H1 (cell line): ENCODE data around the gene SSR1. TPM values are rescaled to one million over a fixed set of nuclear protein-coding genes. Genes with fewer than 3 reads are reported as not detected.

Source experiments
- CTCF ChIA-PET: fragments of 300-600 bp; sonication (Branson Sonifier 250); formaldehyde crosslinking; loops from one replicate; lab custom pipeline; 2021; ENCODE audit not compliant: partially characterized antibody; lab: Charles Lee
- POLR2A ChIA-PET: fragments of 300-600 bp; sonication (Branson Sonifier 250); formaldehyde crosslinking; loops from one replicate; lab custom pipeline; 2021; ENCODE audit warnings: inconsistent platforms; ENCODE audit not compliant: partially characterized antibody; lab: Charles Lee
- DNase-seq, 2 experiments: peaks; one replicate each; pipeline versions ENCODE4 v3.0.0 to v3.0.0-alpha.2; 2010 to 2022; ENCODE audit warnings: low spot score in 2 of 2, low read depth in 1 of 2, mixed read lengths in 1 of 2
- FAIRE-seq: peaks from 2 replicates; lab custom pipeline; 2011; peaks lifted over from hg19 to GRCh38; lab: Jason Lieb, UNC
- H2AFZ ChIP-seq: 2 replicates; pipeline ENCODE4 v1.8.1; 2012; ENCODE audit warnings: low read length, inconsistent platforms
- H2AK5ac ChIP-seq: 2 replicates; pipeline ENCODE4 v1.6.1; 2013; ENCODE audit warnings: low read depth, low read length
- H2BK120ac ChIP-seq: replicated peaks from 2 replicates; pipeline ENCODE3; 2013; ENCODE audit warnings: low read depth, low read length, inconsistent platforms
- H2BK12ac ChIP-seq: 2 replicates; pipeline ENCODE4 v1.6.1; 2013; ENCODE audit warnings: low read depth, low read length
- H2BK15ac ChIP-seq: 2 replicates; pipeline ENCODE4 v1.6.1; 2013; ENCODE audit warnings: low read length
- H2BK20ac ChIP-seq: 2 replicates; pipeline ENCODE4 v1.6.1; 2013; ENCODE audit warnings: low read length
- H2BK5ac ChIP-seq: 2 replicates; pipeline ENCODE4 v1.6.1; 2013; ENCODE audit warnings: low read depth, low read length
- H3K14ac ChIP-seq: 2 replicates; pipeline ENCODE4 v1.6.1; 2013; ENCODE audit warnings: inconsistent platforms; ENCODE audit not compliant: insufficient read length
- H3K18ac ChIP-seq: 2 replicates; pipeline ENCODE4 v1.6.1; 2013; ENCODE audit warnings: low read length; ENCODE audit errors: extremely low read depth
- H3K23ac ChIP-seq: 2 replicates; pipeline ENCODE4 v1.6.1; 2013; ENCODE audit warnings: inconsistent platforms; ENCODE audit not compliant: insufficient read length
- H3K23me2 ChIP-seq: 2 replicates; pipeline ENCODE4 v1.6.1; 2013; ENCODE audit warnings: low read depth, low read length
- H3K27ac ChIP-seq: 2 replicates; pipeline ENCODE4 v1.6.1; 2011; ENCODE audit warnings: low read depth, low read length, inconsistent platforms
- H3K27me3 ChIP-seq, 4 experiments: replicated peaks in 1 of 4; 1 replicate in 1 of 4; 2 replicates in 3 of 4; pipeline versions ENCODE4 v1.6.1 to v1.8.1; 2011 to 2013; ENCODE audit warnings: low read length in 3 of 4, mild to moderate bottlenecking in 3 of 4, inconsistent platforms in 2 of 4, mixed read lengths in 2 of 4, moderate library complexity in 1 of 4; ENCODE audit not compliant: control insufficient read depth in 3 of 4, insufficient read depth in 3 of 4; ENCODE audit errors: extremely low read depth in 1 of 4
- H3K36me3 ChIP-seq, 4 experiments: 2 replicates each; pipeline versions ENCODE4 v1.6.1 to v1.8.1; 2011 to 2013; ENCODE audit warnings: mild to moderate bottlenecking in 4 of 4, low read length in 3 of 4, moderate library complexity in 2 of 4, control low read depth in 1 of 4, inconsistent platforms in 1 of 4; ENCODE audit not compliant: insufficient read depth in 4 of 4, control insufficient read depth in 2 of 4
- H3K4ac ChIP-seq: replicated peaks from 2 replicates; pipeline ENCODE3; 2013; ENCODE audit warnings: low read length, low read depth, mixed read lengths, inconsistent platforms; ENCODE audit not compliant: insufficient read length
- H3K4me1 ChIP-seq, 4 experiments: replicated peaks in 1 of 4; 1 replicate in 1 of 4; 2 replicates in 3 of 4; pipeline versions ENCODE4 v1.6.1 to v1.8.1; 2011 to 2013; ENCODE audit warnings: low read length in 3 of 4, inconsistent platforms in 2 of 4, mixed read lengths in 1 of 4; ENCODE audit not compliant: insufficient read depth in 4 of 4, control insufficient read depth in 3 of 4
- H3K4me2 ChIP-seq, 2 experiments: 2 replicates each; pipeline versions ENCODE4 v1.6.1 to v1.8.1; 2011 to 2013; ENCODE audit warnings: low read depth in 2 of 2, low read length in 2 of 2, control low read depth in 1 of 2, inconsistent platforms in 1 of 2, mild to moderate bottlenecking in 1 of 2; ENCODE audit not compliant: insufficient read depth in 1 of 2
- H3K4me3 ChIP-seq, 4 experiments: fragments of 200-600, 300-600 bp in 1 of 4; sonication (generic), shearing (Covaris generic), sonication (Bioruptor Twin) in 1 of 4; 2 replicates each; pipeline versions ENCODE4 v1.5.1 to v1.8.1; 2011 to 2016; ENCODE audit warnings: low read length in 4 of 4, low read depth in 3 of 4, control low read depth in 2 of 4, inconsistent platforms in 2 of 4, mild to moderate bottlenecking in 2 of 4, mixed read lengths in 1 of 4, moderate library complexity in 1 of 4; ENCODE audit not compliant: insufficient read depth in 2 of 4; ENCODE audit errors: extremely low read depth in 1 of 4
- H3K56ac ChIP-seq: replicated peaks from 2 replicates; pipeline ENCODE3; 2013; ENCODE audit warnings: low read depth, mild to moderate bottlenecking, mixed read lengths, low read length, inconsistent platforms; ENCODE audit not compliant: insufficient read length
- H3K79me1 ChIP-seq: 2 replicates; pipeline ENCODE4 v1.6.1; 2013; ENCODE audit warnings: low read depth, low read length, control low read depth
- H3K79me2 ChIP-seq, 2 experiments: 2 replicates each; pipeline versions ENCODE4 v1.6.1 to v1.8.1; 2012 to 2013; ENCODE audit warnings: low read length in 2 of 2, mild to moderate bottlenecking in 2 of 2, inconsistent platforms in 1 of 2; ENCODE audit not compliant: insufficient read depth in 2 of 2, control insufficient read depth in 1 of 2
- H3K9ac ChIP-seq, 4 experiments: replicated peaks in 1 of 4; 1 replicate in 1 of 4; 2 replicates in 3 of 4; pipeline versions ENCODE4 v1.6.1 to v1.8.1; 2011 to 2013; ENCODE audit warnings: low read depth in 3 of 4, low read length in 3 of 4, control low read depth in 2 of 4, mild to moderate bottlenecking in 2 of 4, moderate library complexity in 2 of 4, inconsistent platforms in 1 of 4; ENCODE audit errors: extremely low read depth in 1 of 4
- H3K9me3 ChIP-seq, 2 experiments: 2 replicates each; pipeline versions ENCODE4 v1.6.1 to v1.8.1; 2012 to 2013; ENCODE audit warnings: mild to moderate bottlenecking in 2 of 2, moderate library complexity in 2 of 2, control low read depth in 1 of 2, inconsistent platforms in 1 of 2, low read depth in 1 of 2, low read length in 1 of 2, mixed read lengths in 1 of 2; ENCODE audit not compliant: insufficient read depth in 2 of 2
- H4K20me1 ChIP-seq, 2 experiments: replicated peaks in 1 of 2; 2 replicates each; pipeline versions ENCODE3 to v1.8.1; 2011 to 2013; ENCODE audit warnings: inconsistent platforms in 2 of 2, low read length in 2 of 2, mild to moderate bottlenecking in 1 of 2; ENCODE audit not compliant: insufficient read depth in 2 of 2, control insufficient read depth in 1 of 2
- H4K5ac ChIP-seq: 2 replicates; pipeline ENCODE4 v1.6.1; 2013; ENCODE audit warnings: low read length, low read depth, mixed read lengths, inconsistent platforms; ENCODE audit not compliant: insufficient read length
- H4K8ac ChIP-seq: 2 replicates; pipeline ENCODE4 v1.8.0; 2013; ENCODE audit warnings: mild to moderate bottlenecking, moderate library complexity, low read length, inconsistent platforms; ENCODE audit not compliant: insufficient read depth; ENCODE audit errors: extremely low read depth
- H4K91ac ChIP-seq: replicated peaks from 2 replicates; pipeline ENCODE3; 2013; ENCODE audit warnings: low read length, mixed read lengths, inconsistent platforms; ENCODE audit not compliant: insufficient read length
- FOSL1 ChIP-seq: IDR thresholded peaks from 2 replicates; pipeline ENCODE4 v1.6.1; 2011; ENCODE audit warnings: mild to moderate bottlenecking, low read depth, low read length, moderate library complexity; ENCODE audit not compliant: insufficient read depth
- RBBP5 ChIP-seq: IDR thresholded peaks from 2 replicates; pipeline ENCODE4 v1.7.1; 2012; ENCODE audit warnings: low read depth, mild to moderate bottlenecking, inconsistent platforms, low read length, moderate library complexity, borderline replicate concordance
- TAF7 ChIP-seq: optimal IDR thresholded peaks from 2 replicates; pipeline ENCODE3; 2011; ENCODE audit warnings: low read depth, mild to moderate bottlenecking, inconsistent platforms, low read length, moderate library complexity, borderline replicate concordance
- WGBS, 2 experiments: shearing (Covaris generic) in 1 of 2; methylation state at CpG; one replicate each; pipeline versions ENCODE4 v1.1.6 to v1.1.7; 2013 to 2015; ENCODE audit warnings: low lambda C conversion rate in 2 of 2, mixed read lengths in 2 of 2, inconsistent platforms in 1 of 2, low coverage in 1 of 2, missing lambda C conversion rate in 1 of 2; ENCODE audit not compliant: insufficient replicate concordance in 2 of 2, insufficient coverage in 1 of 2, insufficient read length in 1 of 2; ENCODE audit errors: extremely low coverage in 1 of 2, missing lambda C conversion rate in 1 of 2; 5-methylcytosine and 5-hydroxymethylcytosine counted together
- polyA plus RNA-seq, 7 experiments: library from polyadenylated mRNA; depleted of rRNA in 3 of 7; stranded (reverse) in 5 of 7; unstranded in 2 of 7; fragments of >200 nt in 5 of 7; fragments of 200-250 nt in 2 of 7; gene quantifications; 1 replicate in 5 of 7; 2 replicates in 1 of 7; 4 replicates in 1 of 7; pipeline versions ENCODE4 v1.2.1 to v1.2.3, GENCODE V29; 2011 to 2013; ENCODE audit warnings: missing spikeins in 2 of 7, mixed read lengths in 2 of 7
- total RNA-seq: library from RNA; stranded (reverse); fragmentation: NEBNext Ultra II Directional; extraction: Animal tissue kit (Norgen Biotek cat#: 25700); gene quantifications from 2 replicates; pipeline ENCODE4 v1.2.1, GENCODE V29; 2021
- TF ChIP-seq, protein P1 (sequence below): IDR thresholded peaks from 2 replicates; pipeline ENCODE4 v1.6.1; 2012; ENCODE audit warnings: inconsistent platforms
- TF ChIP-seq, protein P2 (sequence below): IDR thresholded peaks from 2 replicates; pipeline ENCODE4 v1.6.1; 2012; ENCODE audit warnings: inconsistent platforms

The SSR1 gene
- total and polyA plus RNA-seq, 2 of the 8 experiments (the other 6 are each of a cell fraction or from before 2014, with no cell fraction given): 26.6 to 117 TPM

DNA sequence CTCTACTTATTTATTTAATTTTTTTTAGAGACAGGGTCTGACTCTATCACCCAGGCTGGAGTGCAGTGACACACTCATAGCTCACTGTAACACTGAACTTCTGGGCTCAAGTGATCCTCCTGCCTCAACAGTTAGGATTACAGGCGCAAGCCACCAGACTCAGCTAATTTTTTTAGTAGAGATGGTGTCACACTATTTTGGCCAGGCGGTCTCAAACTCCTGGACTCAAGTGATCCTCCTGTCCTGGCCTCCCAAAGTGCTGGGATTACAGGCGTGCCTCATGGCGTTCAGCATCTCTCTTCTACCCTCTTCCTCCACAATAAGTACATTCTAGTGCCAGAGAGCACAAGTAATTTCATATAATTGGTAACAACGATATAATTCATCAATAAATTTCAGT, 5.5 kb downstream of the SSR1 start:
- peaks cover 10 to 59% (median 43%) of the 10 kb centered on the region in 4 experiments for H3K36me3 ChIP-seq
- H3K23me2 ChIP-seq: peaks cover 4% of the 10 kb centered on the region; the same call in 1 of the 2 replicates
- H4K20me1 ChIP-seq: peaks cover 4 to 9% of the 10 kb centered on the region in 2 experiments
- H2BK20ac ChIP-seq: no peak overlapping the region
- no peak overlapping the region for H3K4me3 ChIP-seq
- CTCF ChIA-PET: interaction anchor here (0.6 kb wide), 1 partner anchor 8 kb away, joined by 3 read pairs; no protein-coding TSS in a partner anchor
- H3K18ac ChIP-seq: no peak overlapping the region
- TF ChIP-seq FOSL1 (no peak), TAF7 (no peak), RBBP5 (no peak)
- TF ChIP-seq, protein P1, sequence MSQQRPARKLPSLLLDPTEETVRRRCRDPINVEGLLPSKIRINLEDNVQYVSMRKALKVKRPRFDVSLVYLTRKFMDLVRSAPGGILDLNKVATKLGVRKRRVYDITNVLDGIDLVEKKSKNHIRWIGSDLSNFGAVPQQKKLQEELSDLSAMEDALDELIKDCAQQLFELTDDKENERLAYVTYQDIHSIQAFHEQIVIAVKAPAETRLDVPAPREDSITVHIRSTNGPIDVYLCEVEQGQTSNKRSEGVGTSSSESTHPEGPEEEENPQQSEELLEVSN: no peak
- TF ChIP-seq, protein P2, sequence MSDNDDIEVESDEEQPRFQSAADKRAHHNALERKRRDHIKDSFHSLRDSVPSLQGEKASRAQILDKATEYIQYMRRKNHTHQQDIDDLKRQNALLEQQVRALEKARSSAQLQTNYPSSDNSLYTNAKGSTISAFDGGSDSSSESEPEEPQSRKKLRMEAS: no peak
- H3K79me1 ChIP-seq: peaks cover 5% of the 10 kb centered on the region; the same call in 1 of the 2 replicates
- H3K14ac ChIP-seq: no peak overlapping the region
- no peak overlapping the region for H3K9ac ChIP-seq
- no peak overlapping the region for H4K91ac ChIP-seq
- H4K8ac ChIP-seq: no peak overlapping the region
- no peak overlapping the region for H3K27ac ChIP-seq
- POLR2A ChIA-PET: no interaction called here
- no peak overlapping the region for H3K4me2 ChIP-seq
- H3K4ac ChIP-seq: no peak overlapping the region
- H3K9me3 ChIP-seq: no peaks in the 10 kb centered on the region
- H3K79me2 ChIP-seq: peaks cover 0 to 57% of the 10 kb centered on the region in 2 experiments; a peak in 3 of 4 replicates
- no peak overlapping the region for H2AFZ ChIP-seq
- no peaks in the 10 kb centered on the region for H3K27me3 ChIP-seq
- WGBS, 2 experiments: 98% methylated on average over 5 of the region's 5 CpGs; no CpG with 5 or more reads in 1 of the 2 experiments
- no peak overlapping the region for H3K23ac ChIP-seq
- FAIRE-seq: no peak
- no peak overlapping the region for H2BK120ac ChIP-seq
- no peak overlapping the region for H2AK5ac ChIP-seq
- no peaks in the 10 kb centered on the region for H3K4me1 ChIP-seq
- no peak overlapping the region for H4K5ac ChIP-seq
- H2BK5ac ChIP-seq: no peak overlapping the region
- H2BK12ac ChIP-seq: no peak overlapping the region
- no peak for DNase-seq
- no peak overlapping the region for H3K56ac ChIP-seq
- no peak overlapping the region for H2BK15ac ChIP-seq
